HG03469 (cell line): ENCODE results near the gene TMEM215.
"Not testable (repeated sequence)": the region's sequence is repeated elsewhere in the genome, so short reads cannot be mapped to it uniquely, and the experiment has no call there.

Experiments used
- ATAC-seq: cut with Tn5 transposase; IDR thresholded peaks from one replicate; pipeline ENCODE4 v1.9.1; 2021; ENCODE audit warnings: mild to moderate bottlenecking, moderate library complexity, moderate number of reproducible peaks; ENCODE audit not compliant: unreplicated experiment

Gene TMEM215, protein sequence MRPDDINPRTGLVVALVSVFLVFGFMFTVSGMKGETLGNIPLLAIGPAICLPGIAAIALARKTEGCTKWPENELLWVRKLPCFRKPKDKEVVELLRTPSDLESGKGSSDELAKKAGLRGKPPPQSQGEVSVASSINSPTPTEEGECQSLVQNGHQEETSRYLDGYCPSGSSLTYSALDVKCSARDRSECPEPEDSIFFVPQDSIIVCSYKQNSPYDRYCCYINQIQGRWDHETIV

DNA sequence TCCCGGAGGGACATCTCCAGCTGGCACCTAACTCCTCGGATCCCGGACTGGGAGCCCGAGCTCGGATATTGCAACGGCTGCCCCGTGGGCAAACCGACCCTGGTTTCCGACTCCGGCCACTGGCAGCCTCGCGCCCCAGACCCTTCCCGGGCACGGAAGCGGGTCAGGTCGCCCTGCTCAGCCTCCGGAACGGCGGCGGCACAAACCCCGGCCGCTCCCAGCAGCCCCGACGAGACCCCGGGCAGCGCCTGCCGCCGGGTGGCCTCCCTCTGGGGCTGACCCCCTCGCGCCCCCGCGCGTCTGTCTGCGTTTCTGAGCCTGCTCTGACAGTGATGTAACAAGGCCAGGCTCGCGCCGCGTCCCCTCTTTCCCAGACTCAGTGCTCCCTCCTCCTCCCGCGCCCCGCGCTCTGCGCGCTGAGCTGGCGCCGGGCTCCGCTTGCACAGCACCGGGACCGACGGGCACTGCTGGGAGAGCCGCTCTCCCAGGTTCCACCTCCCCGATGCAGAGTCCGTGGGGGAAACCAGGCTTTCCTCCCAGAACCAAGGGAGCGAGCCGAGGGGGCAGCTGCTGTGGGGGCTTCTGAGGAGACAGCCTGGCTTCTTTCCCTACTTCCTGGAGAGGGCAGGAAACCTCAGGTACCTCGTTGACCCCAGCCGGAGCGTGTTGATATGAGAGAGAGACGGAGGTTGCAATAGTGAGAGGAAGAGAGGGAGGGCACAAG is at the start of gene TMEM215:
Gene TMEM215, plus strand, starts transcription at position 373 of the 724 bp plus-strand sequence. CDS start 644 bp downstream, outside the sequence.
- ATAC-seq, result no peak

DNA sequence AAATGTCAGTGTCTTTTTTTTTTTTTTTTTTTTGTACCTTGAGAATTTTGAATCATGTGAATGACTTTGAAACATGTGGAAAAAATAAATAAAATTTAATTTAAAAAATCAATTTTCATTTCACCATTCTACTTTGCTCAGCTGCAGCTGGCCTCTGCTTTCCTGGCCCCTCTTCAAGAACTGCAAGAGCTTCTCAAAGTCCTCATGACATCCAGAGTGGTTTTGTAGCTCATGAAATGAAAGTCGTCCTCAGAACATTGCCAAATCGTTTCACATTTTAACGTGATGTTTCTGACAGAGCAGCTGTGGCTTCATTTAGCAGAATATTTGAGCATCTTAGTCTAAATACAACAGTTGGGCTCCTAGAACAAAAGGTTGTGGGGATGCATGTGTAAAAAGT is 47.9 kb upstream of the TMEM215 start:
- no peak for ATAC-seq

DNA sequence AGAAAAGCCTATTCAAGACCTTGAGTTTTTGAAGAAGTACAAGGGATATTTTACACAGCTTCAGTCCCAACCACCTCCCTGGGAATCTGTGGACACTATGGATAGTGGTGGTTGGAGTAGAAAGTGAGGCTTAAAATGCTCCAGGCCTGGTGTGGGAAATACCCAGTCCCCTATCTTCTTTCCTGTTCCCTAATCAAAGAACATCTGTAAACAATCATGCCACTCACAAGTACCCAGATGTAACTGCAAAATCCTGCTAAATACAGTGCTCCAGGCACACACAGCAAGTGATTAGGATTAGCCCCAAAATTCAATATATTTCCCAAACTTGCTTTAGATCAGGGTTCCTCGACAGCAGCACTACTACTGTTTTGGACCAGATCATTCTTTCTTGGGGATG is 46.0 kb upstream of the TMEM215 start:
- no peak for ATAC-seq

DNA sequence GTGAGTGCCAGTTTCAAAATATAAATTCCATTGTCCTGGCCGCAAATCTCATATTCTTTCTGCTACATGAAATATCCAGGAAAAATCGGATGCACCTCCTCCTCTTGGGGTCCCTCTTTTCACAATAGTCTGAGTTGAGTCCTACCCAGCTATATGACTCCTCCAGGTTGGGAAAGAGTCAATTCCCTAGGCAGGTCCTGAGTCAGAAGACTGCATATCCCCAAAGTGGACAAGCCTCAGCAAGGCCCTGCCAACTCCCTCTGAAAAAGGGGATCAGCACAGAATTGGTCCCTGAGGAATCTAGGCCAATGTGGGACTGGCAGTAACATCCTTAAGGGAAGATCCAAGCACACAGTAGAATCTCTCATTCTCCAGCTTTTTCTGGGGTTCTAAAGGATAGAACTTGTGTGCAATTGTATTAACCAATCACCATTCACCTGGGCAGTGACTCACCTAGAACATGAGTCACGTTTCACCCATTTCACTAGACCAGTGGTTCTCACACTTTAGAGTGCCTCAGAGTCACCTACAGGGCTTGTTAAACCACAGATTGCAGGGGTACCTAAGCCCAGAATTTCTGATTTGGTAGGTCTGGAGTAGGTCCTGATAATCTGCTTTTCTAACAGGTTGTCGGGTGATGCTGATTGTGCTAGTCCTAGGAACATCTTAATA is 44.7 kb upstream of the TMEM215 start:
- no peak for ATAC-seq

DNA sequence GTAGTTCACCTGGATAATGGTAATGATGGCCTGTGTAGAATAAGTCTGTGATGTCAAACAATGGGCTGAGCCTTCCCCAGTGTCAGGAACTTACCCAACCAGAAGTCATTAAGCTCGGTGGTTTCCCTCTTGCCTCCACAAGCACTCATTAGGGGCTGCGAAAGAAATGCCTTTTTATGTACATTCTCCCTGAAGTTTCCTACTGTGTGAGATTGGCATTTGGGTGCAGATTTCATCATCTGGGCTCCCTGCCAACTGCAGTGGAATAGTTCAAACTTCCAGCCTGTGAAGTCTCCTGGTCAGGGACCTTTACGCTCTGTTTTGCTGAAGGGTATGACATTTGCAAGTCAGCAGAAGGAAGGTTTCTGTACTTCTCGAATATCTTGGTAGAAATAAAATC is 41.6 kb upstream of the TMEM215 start:
- no peak for ATAC-seq

DNA sequence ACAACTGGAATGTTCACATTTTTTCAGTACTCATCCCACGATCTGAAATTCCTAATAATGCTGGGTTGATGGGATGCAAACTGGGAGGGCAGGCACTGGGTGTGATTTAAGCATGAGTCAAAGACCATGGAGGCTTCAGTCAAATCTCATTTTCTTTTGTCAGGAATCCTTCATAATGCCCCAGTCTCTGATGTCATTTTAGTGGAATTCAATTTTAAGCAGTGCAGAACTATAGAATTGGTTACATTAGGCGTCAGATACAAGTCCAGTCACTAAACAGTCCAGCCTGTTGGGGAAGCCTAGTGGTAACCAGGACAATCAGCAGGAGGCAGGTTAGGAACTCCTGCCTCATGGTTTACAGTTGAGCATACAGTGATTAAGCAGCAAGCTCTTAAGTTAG is 41.0 kb upstream of the TMEM215 start:
- ATAC-seq, result no peak

DNA sequence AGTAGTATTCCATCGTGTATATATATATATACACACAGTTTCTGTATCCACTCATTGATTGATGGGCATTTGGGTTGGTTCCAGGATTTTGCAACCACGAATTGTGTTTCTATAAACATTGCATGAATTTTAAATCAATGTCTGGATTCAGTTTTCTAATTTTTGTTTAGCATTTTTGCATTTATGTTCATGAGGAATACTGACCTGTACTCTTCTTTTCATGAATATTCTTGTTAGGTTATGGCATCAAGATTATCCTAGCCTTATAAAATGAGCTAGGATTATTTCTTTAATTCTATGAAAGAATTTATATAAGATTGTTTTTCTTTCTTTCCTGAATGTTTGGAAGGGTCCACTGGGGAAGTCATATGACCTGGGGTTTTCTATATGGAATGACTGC is 35.3 kb upstream of the TMEM215 start:
- no peak for ATAC-seq

DNA sequence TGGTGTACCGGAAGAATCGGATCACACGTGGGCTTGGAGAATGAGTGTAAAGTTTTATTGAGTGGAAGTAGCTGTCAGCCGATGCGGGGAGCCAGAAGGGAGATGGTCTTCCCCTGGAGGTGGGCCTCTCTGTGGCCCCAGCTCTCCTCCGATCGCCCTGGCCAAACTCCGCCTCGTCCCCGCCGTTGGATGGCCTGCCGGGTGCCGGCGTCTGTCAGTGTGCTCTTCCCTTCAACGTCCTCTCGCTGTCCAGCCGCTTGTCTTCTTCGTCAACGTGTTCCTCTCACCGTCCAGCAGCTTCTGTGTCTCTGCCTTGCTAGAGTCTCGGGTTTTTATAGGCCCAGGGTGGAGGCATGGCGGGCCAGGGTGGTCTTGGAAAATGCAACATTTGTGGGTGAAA is 27.6 kb upstream of the TMEM215 start:
- ATAC-seq, result no peak

DNA sequence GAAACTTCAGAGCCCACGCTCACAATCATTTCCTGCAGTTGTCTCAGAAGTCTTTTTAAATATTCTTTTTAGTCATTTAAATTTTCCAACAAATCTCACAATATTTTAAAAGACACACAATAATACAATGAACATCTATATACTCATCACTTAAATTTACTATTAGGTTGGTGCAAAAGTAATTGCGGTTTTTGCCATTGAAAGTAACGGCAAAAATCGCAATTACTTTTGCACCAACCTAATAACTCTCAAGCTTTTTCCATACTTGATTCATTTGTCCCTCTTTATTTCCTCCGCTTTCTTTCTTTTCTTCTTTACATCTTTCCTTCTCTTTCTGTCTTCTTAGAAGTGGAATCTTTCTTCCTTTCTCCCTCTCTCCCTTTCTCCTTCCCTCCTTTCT is 19.2 kb upstream of the TMEM215 start:
- no peak for ATAC-seq

DNA sequence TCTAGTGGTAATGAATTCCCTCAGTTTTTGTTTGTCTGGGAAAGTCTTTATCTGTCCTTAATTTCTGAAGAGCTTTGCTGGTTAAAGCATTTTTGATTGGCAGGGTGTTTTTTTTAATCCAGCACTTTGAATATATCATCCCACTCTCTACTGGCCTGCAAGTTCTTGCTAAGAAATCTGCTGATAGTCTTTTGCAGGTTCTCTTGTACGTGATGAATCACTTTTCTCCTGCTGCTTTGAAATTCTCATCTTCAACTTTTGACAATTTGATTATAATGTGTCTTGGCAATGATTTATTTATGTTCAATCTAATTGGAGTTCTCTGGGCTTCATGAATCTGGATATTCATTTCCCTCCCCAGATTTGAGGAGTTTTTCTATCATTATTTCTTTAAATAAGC is 8.1 kb upstream of the TMEM215 start:
- no peak for ATAC-seq

DNA sequence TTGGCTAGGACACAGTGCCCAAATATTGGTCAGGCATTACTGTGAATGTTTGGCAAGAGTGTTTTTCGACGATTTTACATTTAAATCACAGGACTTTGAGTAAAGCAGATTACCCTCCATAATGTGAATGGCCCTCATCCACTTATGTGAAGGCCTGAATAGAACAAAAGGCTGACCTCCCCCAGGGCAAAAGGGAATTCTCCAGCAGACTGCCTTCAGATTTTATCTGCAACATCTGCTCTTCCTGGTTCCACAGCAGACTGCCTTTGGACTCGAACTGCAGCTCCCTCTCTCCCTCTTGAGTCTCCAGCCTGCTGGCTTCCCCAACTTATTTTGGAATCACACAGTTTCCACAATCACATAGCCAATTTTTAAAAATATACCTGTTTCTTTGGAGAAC is 7.1 kb upstream of the TMEM215 start:
- no peak for ATAC-seq

DNA sequence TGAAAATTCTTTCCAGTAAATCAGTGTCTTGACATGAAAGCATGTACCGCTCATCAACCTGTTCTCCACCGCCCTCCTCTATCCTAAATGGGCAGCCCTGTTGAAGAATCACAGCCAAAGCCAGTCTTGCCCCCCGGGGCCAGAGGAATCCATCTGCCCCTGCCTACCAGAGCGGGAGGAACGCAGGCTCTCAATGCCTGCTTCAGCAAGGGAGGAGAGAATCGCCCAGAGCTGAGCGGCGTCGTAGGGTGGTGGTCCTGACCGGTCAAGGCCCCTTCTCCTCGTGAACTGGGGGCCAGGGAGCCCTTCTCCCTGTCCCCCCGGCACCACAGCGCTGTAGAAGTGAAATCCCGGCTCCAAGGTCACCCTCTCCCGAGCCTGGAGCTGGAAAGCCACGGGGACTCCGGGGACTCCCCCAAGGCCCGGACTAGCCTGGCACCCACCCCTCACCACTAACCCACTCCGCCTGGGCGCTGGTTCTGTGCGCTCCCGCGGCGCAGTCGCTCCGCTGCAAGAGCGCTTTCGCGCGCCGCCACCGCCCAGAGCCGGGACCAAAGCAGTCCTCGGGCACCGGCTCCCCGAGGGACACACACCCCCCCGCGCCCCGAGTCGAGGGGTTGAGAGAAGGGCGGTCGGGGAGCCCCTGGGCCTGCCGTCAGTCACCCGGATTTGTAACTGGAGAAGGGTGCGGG is 718 bp upstream of the TMEM215 start:
- no peak for ATAC-seq

DNA sequence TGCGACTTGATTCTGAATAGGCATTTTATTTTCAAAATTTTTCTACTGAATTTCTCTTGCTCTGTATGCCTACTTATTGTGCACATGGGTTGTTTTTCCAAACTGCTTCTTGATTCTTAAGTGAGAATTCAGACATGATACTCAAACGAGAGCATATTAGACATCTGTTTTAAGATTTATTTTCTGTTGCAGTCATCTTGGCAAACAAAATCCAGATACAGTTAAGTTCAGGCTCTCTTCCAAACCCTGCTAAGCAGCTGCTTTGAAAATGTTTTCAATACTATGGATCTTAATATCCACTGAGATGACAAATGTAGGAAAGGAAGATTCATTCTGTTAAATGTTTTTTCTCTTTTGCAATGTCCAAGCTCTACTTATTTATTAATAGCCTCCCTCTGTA is 4.5 kb downstream of the TMEM215 start:
- ATAC-seq, result no peak

DNA sequence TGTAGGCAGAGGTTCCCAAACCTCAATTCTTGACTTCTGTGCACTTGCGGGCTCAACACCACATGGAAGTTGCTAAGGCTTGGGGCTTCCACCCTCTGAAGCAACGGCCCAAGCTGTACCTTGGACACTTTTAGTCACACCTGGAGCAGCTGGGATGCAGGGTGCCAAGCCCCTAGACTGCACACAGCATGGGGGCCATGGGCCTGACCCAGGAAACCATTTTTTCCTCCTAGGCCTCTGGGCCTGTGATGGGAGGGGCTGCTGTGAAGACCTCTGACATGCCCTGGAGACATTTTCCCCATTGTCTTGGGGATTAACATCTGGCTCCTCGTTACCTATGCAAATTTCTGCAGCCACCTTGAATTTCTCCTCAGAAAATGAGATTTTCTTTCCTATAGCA is 12.7 kb downstream of the TMEM215 start:
- not testable (repeated sequence) for ATAC-seq

DNA sequence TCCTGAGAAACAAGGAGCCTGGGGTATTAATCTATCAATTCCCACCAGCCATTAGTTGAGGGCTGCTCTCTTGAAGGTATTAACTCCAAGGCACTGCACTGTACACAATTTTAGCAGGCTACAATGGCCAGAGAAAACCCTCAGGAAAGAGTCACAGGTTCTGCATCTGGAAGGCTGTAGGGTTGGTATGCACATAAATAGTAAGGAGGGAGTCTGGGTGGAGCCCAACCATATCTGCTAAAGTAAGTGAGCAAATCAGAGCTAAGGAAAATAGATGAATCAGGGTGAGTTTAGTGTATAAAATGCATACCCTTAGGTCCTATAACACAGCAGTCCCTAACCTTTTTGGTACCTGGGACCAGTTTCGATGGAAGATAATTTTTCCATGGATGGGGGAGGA is 18.2 kb downstream of the TMEM215 start:
- no peak for ATAC-seq

DNA sequence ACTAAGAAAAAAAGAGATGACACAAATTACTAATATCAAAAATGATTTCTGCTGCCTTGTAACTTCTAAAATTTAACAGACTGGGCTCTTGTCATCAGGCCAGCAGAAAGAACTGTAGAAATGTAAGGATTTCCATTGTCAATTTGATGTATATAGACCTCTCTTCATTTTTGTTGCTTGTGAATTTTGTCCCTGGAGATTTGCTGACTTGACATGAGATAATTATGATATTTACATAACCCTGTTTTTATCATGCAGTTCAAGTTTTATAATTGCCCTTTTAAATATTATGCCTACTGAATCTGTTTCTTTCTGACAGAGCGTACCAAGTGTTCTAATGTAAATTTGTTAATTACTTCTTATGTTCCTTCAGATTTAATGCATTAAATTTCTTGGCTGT is 23.9 kb downstream of the TMEM215 start:
- no peak for ATAC-seq

DNA sequence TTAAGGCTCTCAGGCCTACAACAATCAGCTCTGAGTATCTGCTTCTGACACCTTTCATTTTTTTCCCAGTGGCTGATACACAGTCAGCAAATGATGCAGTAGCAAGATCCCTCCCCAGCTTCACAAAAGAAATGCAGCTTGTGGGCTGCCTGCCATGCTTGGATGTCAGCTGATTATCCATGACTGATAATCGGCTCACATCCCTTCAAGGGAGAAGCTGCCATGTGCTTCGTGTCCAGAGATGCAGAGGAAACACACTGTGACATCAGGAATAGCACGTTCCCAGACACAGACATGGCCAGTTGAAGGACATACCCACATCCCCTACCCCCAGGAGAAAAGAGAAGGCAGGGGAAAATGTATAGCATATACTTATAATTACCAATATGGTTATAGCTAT is 27.9 kb downstream of the TMEM215 start:
- ATAC-seq, result no peak

DNA sequence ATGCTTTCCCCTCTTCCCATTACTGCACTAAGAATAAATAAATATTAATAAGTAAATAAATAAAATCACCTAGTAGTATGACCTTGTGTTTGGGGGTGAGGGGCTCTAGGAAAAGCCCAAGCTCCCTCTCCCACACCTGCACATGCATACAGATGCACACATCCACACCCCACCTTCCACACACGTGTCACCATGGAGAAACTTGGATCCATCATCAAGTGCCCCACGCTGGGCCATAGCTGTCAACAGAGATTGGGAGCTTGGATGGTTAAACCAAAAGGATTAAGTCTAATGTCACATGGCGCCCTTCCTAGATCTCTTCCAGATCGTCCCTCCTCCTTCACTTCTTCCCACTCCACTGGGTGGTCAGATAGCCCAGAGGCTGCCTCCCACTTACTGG is 37.0 kb downstream of the TMEM215 start:
- ATAC-seq, result no peak

DNA sequence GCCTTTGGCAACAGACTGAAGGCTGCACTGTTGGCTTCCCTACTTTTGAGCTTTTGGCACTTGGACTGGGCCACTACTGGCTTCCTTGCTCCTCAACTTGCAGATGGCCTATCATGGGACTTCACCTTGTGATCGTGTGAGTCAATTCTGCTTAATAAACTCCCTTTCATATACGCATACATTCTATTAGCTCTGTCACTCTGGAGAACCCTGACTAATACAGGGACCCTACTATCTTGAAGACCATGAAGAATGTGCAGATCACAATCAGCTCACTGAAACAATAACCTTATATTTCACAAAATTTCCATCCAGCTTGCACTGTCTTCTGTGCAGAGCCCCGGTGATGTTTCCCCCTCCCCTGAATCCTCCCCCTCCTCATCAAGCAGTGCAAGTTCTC is 39.8 kb downstream of the TMEM215 start:
- ATAC-seq, result no peak

DNA sequence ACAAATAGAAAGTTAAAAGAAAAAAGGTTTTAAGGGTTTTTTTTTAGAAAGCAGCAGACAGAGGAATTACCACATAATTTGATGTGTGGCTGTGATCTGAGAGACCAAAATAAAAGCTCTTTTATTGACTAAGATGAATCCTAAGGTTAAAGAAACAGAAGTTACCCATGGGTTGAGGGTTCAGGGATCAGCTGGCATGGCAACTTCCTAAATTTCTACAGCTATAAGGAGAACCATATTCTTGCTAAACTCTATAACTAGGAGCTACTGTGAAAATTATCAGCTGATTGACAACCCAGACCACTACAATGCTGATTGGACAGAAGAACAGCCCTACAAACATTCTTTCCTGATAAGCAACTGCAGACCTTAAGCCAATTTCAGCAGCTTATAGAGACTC is 40.2 kb downstream of the TMEM215 start:
- ATAC-seq, result no peak

DNA sequence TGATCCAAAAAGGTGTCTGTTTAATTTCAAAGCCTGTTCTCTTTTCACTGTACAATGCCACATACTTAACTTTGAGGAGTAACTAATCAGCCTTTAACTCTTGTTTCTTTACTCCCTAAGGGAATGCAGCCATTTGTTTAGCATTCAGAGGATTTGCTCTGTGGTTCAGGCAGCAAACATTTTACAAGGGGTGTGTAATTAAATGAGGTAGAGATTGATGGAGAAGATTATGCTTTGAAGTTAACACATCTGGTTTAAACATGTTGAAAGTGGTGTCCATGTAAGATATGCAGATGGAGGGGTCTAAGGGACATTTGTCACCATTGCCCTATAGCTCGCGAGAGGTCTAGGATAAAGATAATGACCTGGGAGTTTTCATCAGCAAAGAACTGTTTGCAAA is 41.9 kb downstream of the TMEM215 start:
- ATAC-seq, result no peak

DNA sequence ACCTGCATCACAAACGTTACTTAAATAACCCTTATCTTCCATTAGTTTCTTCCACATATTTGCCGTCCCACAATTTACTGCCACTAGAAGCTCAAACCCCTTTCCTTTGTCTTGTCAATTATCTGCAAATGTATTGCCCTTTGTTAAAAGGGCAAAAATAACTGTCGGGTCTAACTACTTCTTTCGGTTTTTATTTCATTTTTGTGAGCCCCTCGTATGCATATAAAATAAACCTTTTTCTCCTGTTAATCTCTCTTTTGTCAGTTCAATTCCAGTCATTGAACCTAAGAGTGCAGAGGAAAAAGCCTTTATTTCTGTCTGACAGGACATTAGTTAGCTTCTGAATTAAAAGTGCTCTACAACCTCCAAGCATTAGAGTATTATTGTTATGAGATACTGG is 45.5 kb downstream of the TMEM215 start:
- ATAC-seq, result no peak
